Suprapubic skin (tissue), 4 donors: ENCODE measurements around the gene SLC9A2. TPM values are rescaled to one million over a fixed set of nuclear protein-coding genes. Genes with fewer than 3 reads are reported as not detected.

Source experiments
- DNase-seq, 2 donors: peaks; one replicate each; pipeline ENCODE4 v3.0.0-alpha.2; 2019; ENCODE audit warnings: low spot score in 2 of 2
- H3K27ac ChIP-seq: fragments of 200-600 bp; sonication (generic); one replicate; pipeline ENCODE4 v1.5.1; 2019
- H3K27me3 ChIP-seq: fragments of 200-600 bp; sonication (generic); one replicate; pipeline ENCODE4 v1.5.1; 2019
- H3K36me3 ChIP-seq: fragments of 200-600 bp; sonication (generic); one replicate; pipeline ENCODE4 v1.5.1; 2019
- H3K4me1 ChIP-seq: fragments of 200-600 bp; sonication (generic); one replicate; pipeline ENCODE4 v1.5.1; 2019
- H3K4me3 ChIP-seq: fragments of 200-600 bp; sonication (generic); one replicate; pipeline ENCODE4 v1.5.1; 2019; ENCODE audit warnings: mild to moderate bottlenecking
- H3K9me3 ChIP-seq: fragments of 200-600 bp; sonication (generic); one replicate; pipeline ENCODE4 v1.5.1; 2019
- EP300 ChIP-seq: sonication (generic); formaldehyde crosslinking; IDR thresholded peaks from one replicate; pipeline ENCODE4 v1.6.1; 2017; ENCODE audit warnings: antibody characterized with exemption
- POLR2A ChIP-seq, 2 donors: fragments of 450-650 bp; IDR thresholded peaks; one replicate each; pipeline ENCODE4 v1.6.1; 2017; ENCODE audit warnings: antibody characterized with exemption in 2 of 2, mild to moderate bottlenecking in 2 of 2, moderate library complexity in 2 of 2
- POLR2AphosphoS5 ChIP-seq, 3 donors: sonication (generic); formaldehyde crosslinking; IDR thresholded peaks; one replicate each; pipeline ENCODE4 v1.6.1; 2017; ENCODE audit warnings: antibody characterized with exemption in 3 of 3
- WGBS: methylation state at CpG from one replicate; pipeline ENCODE4 v1.1.5; 2018; 5-methylcytosine and 5-hydroxymethylcytosine counted together
- total RNA-seq, 4 donors: library from RNA; depleted of rRNA; stranded (reverse); fragments of >200 nt; gene quantifications; one replicate each; pipeline ENCODE4 v1.1.0, GENCODE V29; 2016
- TF ChIP-seq, protein P1 (sequence below), 2 donors: fragments of 200-600 bp in 1 of 2; fragments of 450-650 bp in 1 of 2; sonication (generic) in 1 of 2; IDR thresholded peaks; one replicate each; pipeline ENCODE4 v1.5.1; 2016 to 2019; ENCODE audit warnings: antibody characterized with exemption in 2 of 2, mild to moderate bottlenecking in 1 of 2, moderate library complexity in 1 of 2

The SLC9A2 gene
- total RNA-seq, 4 donors from 2014 or later = 1.2 to 3.9 (median 2.8) TPM

GRCh38 chr2:102592601-102593000, 26.8 kb upstream of the SLC9A2 start:
- H3K36me3 ChIP-seq = no peaks in the 10 kb centered on the region
- no peaks in the 10 kb centered on the region for H3K9me3 ChIP-seq
- no peak for TF ChIP-seq POLR2A (IDR thresholded peaks at IDR 0.05)
- TF ChIP-seq POLR2AphosphoS5 (IDR thresholded peaks at IDR 0.05) = no peak
- TF ChIP-seq, protein P1, sequence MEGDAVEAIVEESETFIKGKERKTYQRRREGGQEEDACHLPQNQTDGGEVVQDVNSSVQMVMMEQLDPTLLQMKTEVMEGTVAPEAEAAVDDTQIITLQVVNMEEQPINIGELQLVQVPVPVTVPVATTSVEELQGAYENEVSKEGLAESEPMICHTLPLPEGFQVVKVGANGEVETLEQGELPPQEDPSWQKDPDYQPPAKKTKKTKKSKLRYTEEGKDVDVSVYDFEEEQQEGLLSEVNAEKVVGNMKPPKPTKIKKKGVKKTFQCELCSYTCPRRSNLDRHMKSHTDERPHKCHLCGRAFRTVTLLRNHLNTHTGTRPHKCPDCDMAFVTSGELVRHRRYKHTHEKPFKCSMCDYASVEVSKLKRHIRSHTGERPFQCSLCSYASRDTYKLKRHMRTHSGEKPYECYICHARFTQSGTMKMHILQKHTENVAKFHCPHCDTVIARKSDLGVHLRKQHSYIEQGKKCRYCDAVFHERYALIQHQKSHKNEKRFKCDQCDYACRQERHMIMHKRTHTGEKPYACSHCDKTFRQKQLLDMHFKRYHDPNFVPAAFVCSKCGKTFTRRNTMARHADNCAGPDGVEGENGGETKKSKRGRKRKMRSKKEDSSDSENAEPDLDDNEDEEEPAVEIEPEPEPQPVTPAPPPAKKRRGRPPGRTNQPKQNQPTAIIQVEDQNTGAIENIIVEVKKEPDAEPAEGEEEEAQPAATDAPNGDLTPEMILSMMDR (IDR thresholded peaks at IDR 0.05) = no peak
- no peak for TF ChIP-seq EP300
- 95% methylated on average over 2 of the region's 2 CpGs for WGBS
- DNase-seq = no peak
- no peak overlapping the region for H3K4me3 ChIP-seq
- H3K4me1 ChIP-seq = no peaks in the 10 kb centered on the region
- peaks cover 4% of the 10 kb centered on the region for H3K27me3 ChIP-seq
- no peak overlapping the region for H3K27ac ChIP-seq

DNA sequence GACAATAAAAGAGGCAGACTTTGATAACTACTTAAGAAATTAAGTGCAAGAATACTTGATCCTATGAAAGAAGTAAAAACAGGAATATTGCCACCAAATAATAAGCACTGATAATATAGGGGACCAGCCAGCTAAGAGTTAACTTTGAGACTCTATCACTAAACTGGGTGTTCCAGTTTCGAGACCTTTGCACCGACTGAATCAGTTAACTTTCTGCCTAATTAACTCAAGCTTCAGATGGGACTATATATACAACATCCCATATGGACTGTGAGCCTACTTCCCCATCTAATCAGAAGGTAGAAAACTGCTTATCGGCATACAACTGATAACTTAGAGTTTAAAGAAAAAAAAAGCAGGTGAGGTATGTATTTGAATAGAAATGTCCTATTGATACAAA, 25.8 kb upstream of the SLC9A2 start:
- no peak for DNase-seq
- TF ChIP-seq EP300 = no peak
- no peak for TF ChIP-seq POLR2A (IDR thresholded peaks at IDR 0.05)
- TF ChIP-seq, protein P1 (IDR thresholded peaks at IDR 0.05) = no peak
- TF ChIP-seq POLR2AphosphoS5 (IDR thresholded peaks at IDR 0.05) = no peak
- Histone ChIP-seq H3K27ac (no peak overlapping the region), H3K4me3 (no peak overlapping the region), H3K4me1 (no peaks in the 10 kb centered on the region), H3K9me3 (no peaks in the 10 kb centered on the region), H3K36me3 (no peaks in the 10 kb centered on the region), H3K27me3 (no peaks in the 10 kb centered on the region)
- 49% methylated on average over 3 of the region's 3 CpGs for WGBS

- Histone ChIP-seq H3K4me3 (no peak overlapping the region), H3K27me3 (no peaks in the 10 kb centered on the region), H3K9me3 (no peaks in the 10 kb centered on the region), H3K4me1 (no peaks in the 10 kb centered on the region), H3K27ac (no peak overlapping the region), H3K36me3 (no peaks in the 10 kb centered on the region)
- no peak for DNase-seq
- WGBS = 73% methylated on average over 6 of the region's 6 CpGs
- TF ChIP-seq, protein P1 (IDR thresholded peaks at IDR 0.05) = no peak
Observed at GRCh38 chr2:102594445-102595016, 24.8 kb upstream of the SLC9A2 start.

DNA sequence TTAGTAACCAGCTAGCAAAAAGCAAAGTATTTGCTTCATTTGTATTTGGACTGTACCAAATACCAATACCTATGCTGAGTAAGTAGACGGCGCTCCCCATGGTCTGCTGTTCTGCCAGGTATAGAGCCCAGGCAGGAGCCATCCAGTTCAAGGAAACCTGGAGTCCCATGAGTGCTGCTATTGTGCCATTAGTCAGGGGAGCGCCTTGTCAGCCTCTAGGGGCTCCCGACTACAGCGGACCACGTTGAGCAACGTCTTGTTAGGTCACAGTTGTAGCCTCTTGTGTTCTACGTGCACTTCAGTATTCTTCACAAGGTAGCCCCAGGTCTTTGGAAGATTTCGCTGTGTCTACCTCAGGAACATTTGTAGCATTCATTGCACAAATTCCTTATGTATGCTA, 21.6 kb upstream of the SLC9A2 start:
- no peaks in the 10 kb centered on the region for H3K36me3 ChIP-seq
- no peaks in the 10 kb centered on the region for H3K9me3 ChIP-seq
- H3K4me1 ChIP-seq = no peaks in the 10 kb centered on the region
- DNase-seq = no peak
- H3K4me3 ChIP-seq = no peak overlapping the region
- H3K27me3 ChIP-seq = no peaks in the 10 kb centered on the region
- WGBS = 63% methylated on average over 9 of the region's 9 CpGs
- TF ChIP-seq, protein P1 (IDR thresholded peaks at IDR 0.05) = no peak
- TF ChIP-seq EP300 = no peak
- TF ChIP-seq POLR2AphosphoS5 (IDR thresholded peaks at IDR 0.05) = no peak
- no peak for TF ChIP-seq POLR2A (IDR thresholded peaks at IDR 0.05)
- H3K27ac ChIP-seq = no peak overlapping the region

DNA sequence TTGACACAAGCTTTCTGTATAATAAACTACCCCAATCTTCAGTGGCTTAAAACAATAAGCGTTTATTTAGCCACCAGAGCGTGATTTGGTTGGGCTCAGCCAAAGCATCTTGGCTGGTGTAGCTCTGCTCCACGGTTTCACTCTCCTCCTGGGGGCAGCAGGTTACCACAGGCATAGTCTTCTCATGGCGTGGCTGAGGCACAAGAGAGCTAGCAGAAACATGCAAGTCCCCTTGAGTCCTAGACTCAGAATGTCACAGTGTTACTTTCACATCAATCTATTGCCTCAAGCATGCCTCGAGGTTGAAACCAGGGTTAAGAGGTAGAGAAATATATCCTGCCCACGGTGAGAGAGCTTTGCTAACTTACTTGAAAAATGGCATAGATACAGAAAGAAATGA, 19.9 kb upstream of the SLC9A2 start:
- H3K27ac ChIP-seq = no peak overlapping the region
- H3K4me1 ChIP-seq = peaks cover 3% of the 10 kb centered on the region
- H3K9me3 ChIP-seq = no peaks in the 10 kb centered on the region
- no peaks in the 10 kb centered on the region for H3K27me3 ChIP-seq
- DNase-seq = no peak
- no peak overlapping the region for H3K4me3 ChIP-seq
- TF ChIP-seq POLR2AphosphoS5 (IDR thresholded peaks at IDR 0.05) (no peak), POLR2A (IDR thresholded peaks at IDR 0.05) (no peak), EP300 (no peak)
- TF ChIP-seq, protein P1 (IDR thresholded peaks at IDR 0.05) = no peak
- 71% methylated on average over 6 of the region's 6 CpGs for WGBS
- no peaks in the 10 kb centered on the region for H3K36me3 ChIP-seq
